Measurements from ENCODE around the gene CACNA1H.
A peak's percentile ranks its signal among the peaks of the same experiment; 100 is the strongest.
"Not testable (repeated sequence)": the region's sequence is repeated elsewhere in the genome, so short reads cannot be mapped to it uniquely, and the experiment has no call there.

CACNA1H gene

GRCh38 chr16:1185460-1186207 lies 32.7 kb downstream of the CACNA1H start:
- not testable (repeated sequence) for DNase-seq (ENCODE audit: low read depth in 2 of 3, low spot score in 2 of 3)

GRCh38 chr16:1188432-1189189 lies 35.7 kb downstream of the CACNA1H start:
- DNase-seq (ENCODE audit: low read depth in 2 of 3, low spot score in 2 of 3), result peak in 1 of 3 experiments; percentile 8

- DNase-seq (ENCODE audit: low read depth in 2 of 3, low spot score in 2 of 3), result no peak
These were observed 36.5 kb downstream of the CACNA1H start for GRCh38 chr16:1189455-1189854.

- not testable (repeated sequence) for DNase-seq (ENCODE audit: low read depth in 2 of 3, low spot score in 2 of 3)
These were observed 37.9 kb downstream of the CACNA1H start for GRCh38 chr16:1190789-1191188.

GRCh38 chr16:1192384-1193073 lies 39.6 kb downstream of the CACNA1H start:
- DNase-seq (ENCODE audit: low read depth in 2 of 3, low spot score in 2 of 3), result no peak

GRCh38 chr16:1193143-1193824 lies 40.4 kb downstream of the CACNA1H start:
- DNase-seq (ENCODE audit: low read depth in 2 of 3, low spot score in 2 of 3), result no peak

GRCh38 chr16:1193825-1194581 lies 41.1 kb downstream of the CACNA1H start:
- DNase-seq (ENCODE audit: low read depth in 2 of 3, low spot score in 2 of 3), result no peak

- peak in 1 of 3 experiments; percentile 11 for DNase-seq (ENCODE audit: low read depth in 2 of 3, low spot score in 2 of 3)
These were observed 41.9 kb downstream of the CACNA1H start for GRCh38 chr16:1194665-1195392.

GRCh38 chr16:1195393-1195666 lies 42.4 kb downstream of the CACNA1H start:
- no peak for DNase-seq (ENCODE audit: low read depth in 2 of 3, low spot score in 2 of 3)

- no peak for DNase-seq (ENCODE audit: low read depth in 2 of 3, low spot score in 2 of 3)
These were observed 43.6 kb downstream of the CACNA1H start for GRCh38 chr16:1196494-1196893.

- no peak for DNase-seq (ENCODE audit: low read depth in 2 of 3, low spot score in 2 of 3)
These were observed 44.4 kb downstream of the CACNA1H start for GRCh38 chr16:1197237-1197866.

GRCh38 chr16:1198194-1198593 lies 45.3 kb downstream of the CACNA1H start:
- no peak for DNase-seq (ENCODE audit: low read depth in 2 of 3, low spot score in 2 of 3)

- not testable (repeated sequence) for DNase-seq (ENCODE audit: low read depth in 2 of 3, low spot score in 2 of 3)
These were observed 45.9 kb downstream of the CACNA1H start for GRCh38 chr16:1198671-1199346.

GRCh38 chr16:1199347-1200013 lies 46.6 kb downstream of the CACNA1H start:
- DNase-seq (ENCODE audit: low read depth in 2 of 3, low spot score in 2 of 3), result no peak

GRCh38 chr16:1200014-1200627 lies 47.2 kb downstream of the CACNA1H start:
- no peak for DNase-seq (ENCODE audit: low read depth in 2 of 3, low spot score in 2 of 3)

- no peak for DNase-seq (ENCODE audit: low read depth in 2 of 3, low spot score in 2 of 3)
These were observed 48.5 kb downstream of the CACNA1H start for GRCh38 chr16:1201444-1201843.

GRCh38 chr16:1202274-1202673 lies 49.4 kb downstream of the CACNA1H start:
- no peak for DNase-seq (ENCODE audit: low read depth in 2 of 3, low spot score in 2 of 3)

- no peak for DNase-seq (ENCODE audit: low read depth in 2 of 3, low spot score in 2 of 3)
These were observed 52.0 kb downstream of the CACNA1H start for GRCh38 chr16:1204933-1205332.
